DND-41 (cell line): ENCODE measurements around the gene TIMM10B.

Experiments used
- ATAC-seq: fragments of 200-7000 bp; cut with Tn5 transposase; 3 replicates; pipeline ENCODE4 v1.9.1; 2021; ENCODE audit warnings: low read depth; ENCODE audit not compliant: insufficient read depth
- DNase-seq: peaks from one replicate; pipeline ENCODE4 v3.0.0-alpha.2; 2020
- H2AFZ ChIP-seq: 2 replicates; pipeline ENCODE4 v1.6.0; 2012; ENCODE audit warnings: low read depth, low read length
- H3K27ac ChIP-seq: 2 replicates; pipeline ENCODE4 v1.5.1; 2012; ENCODE audit warnings: low read length, inconsistent platforms
- H3K27me3 ChIP-seq: fragments of 200-600 bp; sonication (generic); 2 replicates; pipeline ENCODE4 v1.6.0; 2012; ENCODE audit warnings: low read length, mild to moderate bottlenecking, inconsistent platforms; ENCODE audit not compliant: insufficient read depth, poor library complexity
- H3K36me3 ChIP-seq: 2 replicates; pipeline ENCODE4 v1.5.1; 2012; ENCODE audit warnings: low read length, inconsistent platforms; ENCODE audit not compliant: insufficient read depth
- H3K4me1 ChIP-seq: 2 replicates; pipeline ENCODE4 v1.5.1; 2012; ENCODE audit warnings: mild to moderate bottlenecking, low read length; ENCODE audit not compliant: insufficient read depth
- H3K4me2 ChIP-seq: 2 replicates; pipeline ENCODE4 v1.6.0; 2012; ENCODE audit warnings: mild to moderate bottlenecking, moderate library complexity, low read length, inconsistent platforms; ENCODE audit not compliant: insufficient read depth
- H3K4me3 ChIP-seq, 2 experiments: fragments of 200-600 bp in 1 of 2; shearing (Covaris generic) in 1 of 2; 2 replicates each; pipeline ENCODE4 v1.5.1; 2012 to 2016; ENCODE audit warnings: inconsistent platforms in 2 of 2, low read length in 2 of 2, mild to moderate bottlenecking in 2 of 2, low read depth in 1 of 2, moderate library complexity in 1 of 2
- H3K79me2 ChIP-seq: 2 replicates; pipeline ENCODE4 v1.6.0; 2012; ENCODE audit warnings: low read length, inconsistent platforms; ENCODE audit not compliant: insufficient read depth
- H3K9ac ChIP-seq: 2 replicates; pipeline ENCODE4 v1.6.0; 2012; ENCODE audit warnings: low read depth, mild to moderate bottlenecking, inconsistent platforms, low read length, moderate library complexity
- H3K9me3 ChIP-seq: 2 replicates; pipeline ENCODE4 v1.5.1; 2012; ENCODE audit warnings: low read length, moderate library complexity, mild to moderate bottlenecking, inconsistent platforms; ENCODE audit not compliant: insufficient read depth, severe bottlenecking
- H4K20me1 ChIP-seq: 2 replicates; pipeline ENCODE4 v1.6.0; 2012; ENCODE audit warnings: low read length; ENCODE audit not compliant: insufficient read depth
- CTCF ChIP-seq: IDR thresholded peaks from 2 replicates; pipeline ENCODE4 v1.5.1; 2012; ENCODE audit warnings: borderline replicate concordance, low read length, moderate library complexity, mild to moderate bottlenecking; ENCODE audit not compliant: poor library complexity, severe bottlenecking; ENCODE audit errors: extremely low read depth
- EZH2 ChIP-seq: IDR thresholded peaks from 3 replicates; pipeline ENCODE4 v1.6.1; 2012; ENCODE audit warnings: borderline replicate concordance, low read depth, mild to moderate bottlenecking, moderate library complexity, low read length, inconsistent platforms; ENCODE audit not compliant: severe bottlenecking

TIMM10B gene

GRCh38 chr11:6475936-6476335 lies 5.4 kb upstream of the TIMM10B start:
- H3K4me2 ChIP-seq: no peak overlapping the region
- H2AFZ ChIP-seq: no peak overlapping the region
- H3K4me1 ChIP-seq: peaks cover 39% of the 10 kb centered on the region
- ATAC-seq: no peak
- no peak for TF ChIP-seq CTCF
- no peak for TF ChIP-seq EZH2
- no peak overlapping the region for H3K9ac ChIP-seq
- peaks cover 20% of the 10 kb centered on the region for H4K20me1 ChIP-seq
- DNase-seq: no peak
- no peak overlapping the region for H3K4me3 ChIP-seq
- H3K27me3 ChIP-seq: no peaks in the 10 kb centered on the region
- H3K79me2 ChIP-seq: peaks cover 21% of the 10 kb centered on the region
- H3K9me3 ChIP-seq: no peaks in the 10 kb centered on the region
- peaks cover 36% of the 10 kb centered on the region for H3K36me3 ChIP-seq
- H3K27ac ChIP-seq: no peak overlapping the region

- H3K4me3 ChIP-seq: no peak overlapping the region
- H3K27me3 ChIP-seq: no peaks in the 10 kb centered on the region
- peaks cover 37% of the 10 kb centered on the region for H3K4me1 ChIP-seq
- peaks cover 26% of the 10 kb centered on the region for H3K79me2 ChIP-seq
- no peak for DNase-seq
- no peak overlapping the region for H2AFZ ChIP-seq
- H3K4me2 ChIP-seq: no peak overlapping the region
- H4K20me1 ChIP-seq: peaks cover 21% of the 10 kb centered on the region
- H3K36me3 ChIP-seq: peaks cover 36% of the 10 kb centered on the region
- H3K27ac ChIP-seq: no peak overlapping the region
- ATAC-seq: no peak
- no peak overlapping the region for H3K9ac ChIP-seq
- TF ChIP-seq CTCF (no peak), EZH2 (no peak)
- no peaks in the 10 kb centered on the region for H3K9me3 ChIP-seq
Observed at GRCh38 chr11:6476571-6476970, 4.7 kb upstream of the TIMM10B start.

GRCh38 chr11:6480299-6480914 lies 894 bp upstream of the TIMM10B start:
- Histone ChIP-seq H3K27ac (peak overlapping the region; percentile 80), H3K79me2 (peaks cover 50% of the 10 kb centered on the region), H3K9ac (peak overlapping the region; percentile 77), H2AFZ (peak overlapping the region; percentile 78), H3K9me3 (no peaks in the 10 kb centered on the region), H3K4me1 (peaks cover 33% of the 10 kb centered on the region), H4K20me1 (peaks cover 27% of the 10 kb centered on the region), H3K4me3 (peak overlapping the region; percentile 58 to 85), H3K27me3 (no peaks in the 10 kb centered on the region), H3K4me2 (peak overlapping the region; percentile 87), H3K36me3 (peaks cover 71% of the 10 kb centered on the region)
- ATAC-seq (no peak), DNase-seq (no peak)
- no peak for TF ChIP-seq CTCF
- no peak for TF ChIP-seq EZH2

GRCh38 chr11:6481924-6482275 lies 599 bp downstream of the TIMM10B start:
- peak overlapping the region; percentile 77 for H3K9ac ChIP-seq
- ATAC-seq: peak; percentile 13; the same call in 2 of the 3 replicates
- peaks cover 80% of the 10 kb centered on the region for H3K36me3 ChIP-seq
- H3K27me3 ChIP-seq: no peaks in the 10 kb centered on the region
- peaks cover 33% of the 10 kb centered on the region for H3K4me1 ChIP-seq
- H3K4me3 ChIP-seq: peak overlapping the region; percentile 58 to 85; a peak in 3 of 4 replicates
- peak; percentile 20 for DNase-seq
- TF ChIP-seq CTCF: no peak
- TF ChIP-seq EZH2: no peak
- H2AFZ ChIP-seq: peak overlapping the region; percentile 87
- peak overlapping the region; percentile 87 for H3K4me2 ChIP-seq
- H3K27ac ChIP-seq: peak overlapping the region; percentile 87
- no peaks in the 10 kb centered on the region for H3K9me3 ChIP-seq
- H4K20me1 ChIP-seq: peaks cover 25% of the 10 kb centered on the region
- peaks cover 50% of the 10 kb centered on the region for H3K79me2 ChIP-seq
